ENCODE data around the gene PET100. TPM values are rescaled to one million over a fixed set of nuclear protein-coding genes. Genes with fewer than 3 reads are reported as not detected.

PET100 gene
- total RNA-seq, 1 experiment from 2014 or later, result 32.5 TPM

- H3K4me1 ChIP-seq (replicated peaks), result no peaks in the 10 kb centered on the region
- no peaks in the 10 kb centered on the region for H3K9me3 ChIP-seq (replicated peaks)
- H3K36me3 ChIP-seq, result no peaks in the 10 kb centered on the region
- DNase-seq (ENCODE audit: low read depth in 1 of 2, low spot score in 2 of 2), result no peak
- H3K27ac ChIP-seq, result no peak overlapping the region
- H3K27me3 ChIP-seq (replicated peaks), result peaks cover 35% of the 10 kb centered on the region
- no peak overlapping the region for H3K4me3 ChIP-seq
These were observed 32.3 kb downstream of the PET100 start for GRCh38 chr19:7661744-7662538.

GRCh38 chr19:7662657-7663056, 33.1 kb downstream of the PET100 start:
- DNase-seq (ENCODE audit: low read depth in 1 of 2, low spot score in 2 of 2), result no peak
- Histone ChIP-seq H3K4me3 (no peak overlapping the region), H3K9me3 (replicated peaks) (no peaks in the 10 kb centered on the region), H3K4me1 (replicated peaks) (no peaks in the 10 kb centered on the region), H3K27ac (no peak overlapping the region), H3K27me3 (replicated peaks) (peaks cover 34% of the 10 kb centered on the region), H3K36me3 (no peaks in the 10 kb centered on the region)

- no peaks in the 10 kb centered on the region for H3K4me1 ChIP-seq (replicated peaks)
- H3K4me3 ChIP-seq, result no peak overlapping the region
- no peaks in the 10 kb centered on the region for H3K36me3 ChIP-seq
- H3K27ac ChIP-seq, result no peak overlapping the region
- H3K9me3 ChIP-seq (replicated peaks), result no peaks in the 10 kb centered on the region
- peaks cover 25% of the 10 kb centered on the region for H3K27me3 ChIP-seq (replicated peaks)
- no peak for DNase-seq (ENCODE audit: low read depth in 1 of 2, low spot score in 2 of 2)
These were observed 34.1 kb downstream of the PET100 start for GRCh38 chr19:7663706-7664105.

GRCh38 chr19:7665076-7665475, 35.5 kb downstream of the PET100 start:
- no peak for DNase-seq (ENCODE audit: low read depth in 1 of 2, low spot score in 2 of 2)
- Histone ChIP-seq H3K9me3 (replicated peaks) (no peaks in the 10 kb centered on the region), H3K4me1 (replicated peaks) (no peaks in the 10 kb centered on the region), H3K36me3 (no peaks in the 10 kb centered on the region), H3K27me3 (replicated peaks) (peaks cover 21% of the 10 kb centered on the region), H3K4me3 (no peak overlapping the region), H3K27ac (no peak overlapping the region)

GRCh38 chr19:7668842-7669241, 39.2 kb downstream of the PET100 start, which contains the start of gene RETN:
Gene RETN, plus strand, starts transcription at chr19:7669049. Its CDS starts 278 bp downstream, at chr19:7669327.
- H3K27ac ChIP-seq, result no peak within 1 kb of the TSS
- no peak for DNase-seq (ENCODE audit: low read depth in 1 of 2, low spot score in 2 of 2)
- H3K36me3 ChIP-seq, result no peaks in the 10 kb centered on the region
- H3K4me3 ChIP-seq, result no peak within 1 kb of the TSS
- no peaks in the 10 kb centered on the region; the same call in 1 of the 2 replicates for H3K9me3 ChIP-seq (replicated peaks)
- H3K27me3 ChIP-seq (replicated peaks), result peaks cover 26% of the 10 kb centered on the region
- H3K4me1 ChIP-seq (replicated peaks), result no peaks in the 10 kb centered on the region

GRCh38 chr19:7669641-7670040, 40.0 kb downstream of the PET100 start:
- H3K27ac ChIP-seq, result no peak overlapping the region
- no peak for DNase-seq (ENCODE audit: low read depth in 1 of 2, low spot score in 2 of 2)
- H3K36me3 ChIP-seq, result no peaks in the 10 kb centered on the region
- H3K4me1 ChIP-seq (replicated peaks), result no peaks in the 10 kb centered on the region
- peaks cover 24% of the 10 kb centered on the region for H3K27me3 ChIP-seq (replicated peaks)
- H3K9me3 ChIP-seq (replicated peaks), result no peaks in the 10 kb centered on the region; the same call in 1 of the 2 replicates
- H3K4me3 ChIP-seq, result no peak overlapping the region

DNA sequence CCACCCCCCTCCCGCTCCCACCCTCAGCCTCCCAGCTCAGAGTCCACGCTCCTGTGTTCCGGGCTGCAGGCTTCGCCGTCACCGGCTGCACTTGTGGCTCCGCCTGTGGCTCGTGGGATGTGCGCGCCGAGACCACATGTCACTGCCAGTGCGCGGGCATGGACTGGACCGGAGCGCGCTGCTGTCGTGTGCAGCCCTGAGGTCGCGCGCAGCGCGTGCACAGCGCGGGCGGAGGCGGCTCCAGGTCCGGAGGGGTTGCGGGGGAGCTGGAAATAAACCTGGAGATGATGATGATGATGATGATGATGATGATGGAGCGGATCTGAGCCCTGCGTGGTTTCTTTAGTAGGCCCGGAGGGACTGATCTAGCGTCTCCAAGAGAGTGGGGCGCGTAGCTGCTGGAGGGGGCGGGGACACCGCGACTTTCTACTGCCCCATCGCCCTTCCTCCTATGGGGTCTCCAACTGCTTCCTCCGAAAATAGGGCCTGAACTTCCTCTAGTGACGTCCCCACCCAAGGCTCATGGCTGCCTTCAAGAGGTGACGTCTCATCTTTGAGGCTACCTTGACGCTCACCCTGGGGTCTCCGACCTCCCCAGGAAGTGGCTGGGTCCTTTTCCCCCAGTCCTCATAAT, 40.7 kb downstream of the PET100 start:
- DNase-seq (ENCODE audit: low read depth in 1 of 2, low spot score in 2 of 2), result no peak
- Histone ChIP-seq H3K36me3 (no peaks in the 10 kb centered on the region), H3K4me1 (replicated peaks) (no peaks in the 10 kb centered on the region), H3K27ac (no peak overlapping the region), H3K9me3 (replicated peaks) (no peaks in the 10 kb centered on the region; the same call in 1 of the 2 replicates), H3K27me3 (replicated peaks) (peaks cover 18% of the 10 kb centered on the region), H3K4me3 (no peak overlapping the region)

DNA sequence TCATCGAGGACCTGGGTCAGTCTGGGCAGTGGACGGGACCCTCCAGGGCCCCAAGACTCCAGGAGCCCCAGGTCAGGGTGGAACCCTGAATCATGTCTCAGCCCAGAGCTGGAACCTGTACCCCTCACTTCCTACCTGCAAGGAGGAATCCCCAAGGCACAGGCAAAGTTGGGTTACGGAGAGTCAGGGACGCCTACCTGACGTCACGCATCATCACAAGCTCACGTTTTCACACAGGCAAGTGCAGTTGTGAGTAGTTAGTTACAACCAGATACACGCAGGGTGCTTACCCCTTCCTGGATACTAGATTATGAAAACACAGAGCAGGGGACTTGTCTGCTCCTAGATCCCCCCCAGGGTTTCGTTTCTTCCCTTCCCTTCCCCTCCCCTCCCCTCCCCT, 41.2 kb downstream of the PET100 start:
- no peak for DNase-seq (ENCODE audit: low read depth in 1 of 2, low spot score in 2 of 2)
- peaks cover 19% of the 10 kb centered on the region for H3K27me3 ChIP-seq (replicated peaks)
- no peak overlapping the region for H3K27ac ChIP-seq
- H3K36me3 ChIP-seq, result no peaks in the 10 kb centered on the region
- no peaks in the 10 kb centered on the region for H3K4me1 ChIP-seq (replicated peaks)
- no peaks in the 10 kb centered on the region; the same call in 1 of the 2 replicates for H3K9me3 ChIP-seq (replicated peaks)
- no peak overlapping the region for H3K4me3 ChIP-seq

- no peak overlapping the region for H3K27ac ChIP-seq
- DNase-seq (ENCODE audit: low read depth in 1 of 2, low spot score in 2 of 2), result no peak
- H3K27me3 ChIP-seq (replicated peaks), result peaks cover 28% of the 10 kb centered on the region
These were observed 42.9 kb downstream of the PET100 start for GRCh38 chr19:7672522-7672921.

DNA sequence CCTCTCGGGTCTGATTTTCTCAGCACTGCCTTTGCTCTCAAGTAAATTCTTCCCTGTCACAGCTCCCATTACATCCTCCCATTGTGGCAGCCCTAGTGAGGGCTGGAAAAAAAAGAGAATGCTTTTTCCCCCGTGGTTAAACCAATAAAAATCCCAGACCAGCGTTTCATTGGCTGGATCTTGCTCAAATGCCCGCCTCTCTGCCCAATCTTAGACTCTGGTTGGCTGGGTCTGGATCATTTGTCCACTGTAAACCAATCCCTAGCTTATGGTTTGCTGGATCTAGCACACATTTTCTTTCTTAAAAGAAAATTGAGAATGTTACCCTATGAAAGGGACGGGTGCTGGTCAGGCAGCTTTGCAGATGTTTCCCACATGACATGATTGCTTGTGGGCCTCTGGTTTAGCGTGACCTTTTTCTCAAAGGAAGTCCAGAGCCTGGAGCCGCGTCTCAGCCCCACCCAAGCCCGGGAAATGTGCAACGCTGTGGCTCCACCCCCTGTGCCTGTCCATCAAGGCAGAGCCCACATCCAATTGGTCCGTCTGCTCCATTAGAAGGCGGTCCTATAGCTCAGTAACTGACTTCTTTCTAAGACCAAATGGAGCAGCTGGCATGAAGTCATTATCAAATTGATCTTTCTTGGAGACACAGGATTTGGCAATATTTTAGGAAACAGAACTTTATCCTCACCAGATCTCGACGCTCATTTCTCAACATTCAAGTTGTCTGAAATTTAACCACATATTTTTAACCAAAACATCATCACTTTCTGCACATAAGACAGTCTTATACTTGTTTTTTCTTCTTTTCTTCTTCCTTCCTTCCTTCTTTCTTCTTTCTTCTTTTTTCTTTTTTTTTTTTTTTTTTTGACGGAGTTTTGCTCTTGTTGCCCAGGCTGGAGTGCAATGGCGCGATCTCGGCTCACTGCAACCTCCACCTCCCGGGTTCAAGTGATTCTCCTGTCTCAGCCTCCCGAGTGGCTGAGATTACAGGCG, 44.7 kb downstream of the PET100 start:
- H3K4me3 ChIP-seq, result no peak overlapping the region
- H3K4me1 ChIP-seq (replicated peaks), result no peaks in the 10 kb centered on the region
- peaks cover 31% of the 10 kb centered on the region for H3K27me3 ChIP-seq (replicated peaks)
- no peaks in the 10 kb centered on the region; the same call in 1 of the 2 replicates for H3K9me3 ChIP-seq (replicated peaks)
- H3K36me3 ChIP-seq, result no peaks in the 10 kb centered on the region
- H3K27ac ChIP-seq, result no peak overlapping the region
- DNase-seq (ENCODE audit: low read depth in 1 of 2, low spot score in 2 of 2), result peak in 1 of 2 experiments; percentile 18

More at GRCh38 chr19:7672522-7672921, 42.9 kb downstream of the PET100 start:
- Histone ChIP-seq H3K9me3 (replicated peaks) (no peaks in the 10 kb centered on the region; the same call in 1 of the 2 replicates), H3K4me3 (no peak overlapping the region), H3K4me1 (replicated peaks) (no peaks in the 10 kb centered on the region), H3K36me3 (no peaks in the 10 kb centered on the region)

DNA sequence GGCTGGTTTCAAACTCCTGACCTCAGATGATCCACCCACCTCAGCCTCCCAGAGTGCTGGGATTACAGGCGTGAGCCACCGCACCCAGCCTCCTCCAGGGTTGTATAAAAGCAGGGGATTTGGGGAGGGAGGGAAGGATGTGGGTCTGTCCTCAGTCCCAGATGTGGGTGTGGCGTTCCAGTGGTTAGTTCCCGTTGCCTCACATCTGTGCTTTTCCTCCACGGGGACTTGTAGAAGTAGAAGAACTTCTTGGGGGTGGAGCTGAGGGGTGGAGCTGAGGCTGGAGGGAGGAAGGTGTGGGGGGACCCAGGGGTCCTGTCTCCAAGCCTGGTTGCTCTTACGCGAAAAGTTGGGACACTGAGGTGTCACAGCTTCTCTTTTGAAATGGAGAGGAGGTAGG, 46.8 kb downstream of the PET100 start:
- Histone ChIP-seq H3K4me1 (replicated peaks) (peaks cover 4% of the 10 kb centered on the region), H3K9me3 (replicated peaks) (no peaks in the 10 kb centered on the region; the same call in 1 of the 2 replicates), H3K36me3 (peaks cover 5% of the 10 kb centered on the region), H3K27ac (no peak overlapping the region), H3K27me3 (replicated peaks) (peaks cover 21% of the 10 kb centered on the region), H3K4me3 (no peak overlapping the region)
- DNase-seq (ENCODE audit: low read depth in 1 of 2, low spot score in 2 of 2), result no peak

GRCh38 chr19:7676854-7677253, 47.3 kb downstream of the PET100 start, which contains the start of gene MCEMP1:
Gene MCEMP1, plus strand, starts transcription at chr19:7677090. Its CDS starts 31 bp downstream, at chr19:7677121.
- peaks cover 5% of the 10 kb centered on the region for H3K36me3 ChIP-seq
- no peak within 1 kb of the TSS for H3K27ac ChIP-seq
- DNase-seq (ENCODE audit: low read depth in 1 of 2, low spot score in 2 of 2), result no peak

DNA sequence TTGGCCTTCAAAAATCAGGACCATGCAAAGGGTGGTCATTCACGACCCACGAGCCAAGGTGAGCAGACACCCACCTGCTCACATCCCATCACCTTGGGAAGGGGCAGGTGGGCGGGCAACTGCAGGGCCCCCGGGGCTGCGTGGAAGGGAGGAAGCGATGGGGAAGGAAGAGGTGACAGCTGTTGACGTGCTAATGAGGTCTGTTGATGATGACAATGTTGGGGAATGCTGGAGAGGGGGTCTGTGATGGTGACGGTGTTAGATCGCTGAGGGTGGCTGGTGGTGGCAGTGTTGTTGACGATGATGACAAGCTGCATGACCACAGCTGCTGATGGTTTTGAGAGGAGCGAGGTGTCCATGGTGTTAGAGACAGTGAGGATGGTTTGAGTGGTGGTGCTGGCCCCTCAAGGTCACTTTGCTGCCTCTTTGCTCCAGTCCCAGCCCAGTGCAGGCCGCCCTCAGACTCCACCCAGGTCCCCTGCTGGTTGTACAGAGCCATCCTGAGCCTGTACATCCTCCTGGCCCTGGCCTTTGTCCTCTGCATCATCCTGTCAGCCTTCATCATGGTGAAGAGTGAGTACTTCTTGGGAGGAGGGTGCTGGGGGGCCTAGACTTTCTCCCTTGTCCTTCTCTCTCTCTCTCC, 48.2 kb downstream of the PET100 start:
- peaks cover 15% of the 10 kb centered on the region for H3K36me3 ChIP-seq
- H3K9me3 ChIP-seq (replicated peaks), result no peaks in the 10 kb centered on the region; the same call in 1 of the 2 replicates
- H3K27ac ChIP-seq, result no peak overlapping the region
- DNase-seq (ENCODE audit: low read depth in 1 of 2, low spot score in 2 of 2), result no peak
- no peak overlapping the region for H3K4me3 ChIP-seq
- H3K27me3 ChIP-seq (replicated peaks), result peaks cover 15% of the 10 kb centered on the region; the same call in 1 of the 2 replicates
- H3K4me1 ChIP-seq (replicated peaks), result peaks cover 9% of the 10 kb centered on the region

More at GRCh38 chr19:7676854-7677253, 47.3 kb downstream of the PET100 start, which contains the start of gene MCEMP1:
- Histone ChIP-seq H3K4me3 (no peak within 1 kb of the TSS), H3K27me3 (replicated peaks) (peaks cover 18% of the 10 kb centered on the region), H3K9me3 (replicated peaks) (no peaks in the 10 kb centered on the region; the same call in 1 of the 2 replicates), H3K4me1 (replicated peaks) (peaks cover 9% of the 10 kb centered on the region)
